GM12875 (cell line): ENCODE results near the gene DISC1.

Experiments used
- H3K4me3 ChIP-seq: one replicate; pipeline ENCODE4 v1.5.1; 2011; ENCODE audit warnings: low read depth, low read length, control low read depth
- TF ChIP-seq, protein P1 (sequence below): IDR thresholded peaks from 2 replicates; pipeline ENCODE4 v1.5.1; 2011; ENCODE audit warnings: low read depth, mild to moderate bottlenecking, control low read depth, inconsistent platforms, low read length, moderate library complexity, borderline replicate concordance; ENCODE audit not compliant: insufficient read depth

The DISC1 gene

DNA sequence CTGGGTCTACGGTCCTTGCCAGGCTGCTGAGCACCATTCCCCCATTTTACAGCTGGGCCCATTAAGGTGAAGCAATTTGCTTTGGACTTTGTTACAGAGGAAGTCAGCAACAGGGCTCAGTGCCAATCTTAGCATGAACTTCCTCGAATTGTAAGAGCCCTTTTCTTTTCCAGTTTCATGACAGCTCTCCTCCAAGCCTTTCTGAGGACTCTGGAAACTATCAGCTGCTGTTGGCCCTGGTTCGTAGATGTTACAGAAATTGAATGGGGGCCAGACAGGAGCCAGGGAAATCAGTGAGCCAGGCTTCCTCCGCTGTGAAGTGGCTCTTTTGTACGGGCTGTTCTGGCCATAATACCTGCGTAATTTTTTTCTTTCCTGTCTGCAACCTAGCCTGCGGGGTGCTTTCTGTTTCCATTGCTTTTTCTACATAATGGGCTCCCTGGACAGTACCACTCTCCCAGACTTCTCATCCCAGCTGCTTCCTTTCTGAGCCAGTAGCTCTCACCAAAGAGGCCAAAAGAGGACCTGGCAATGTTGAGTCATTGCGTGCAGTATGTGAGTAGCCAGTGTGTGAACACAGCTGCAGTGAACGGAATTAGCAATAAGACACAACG, 386.3 kb downstream of the DISC1 start:
- TF ChIP-seq, protein P1, sequence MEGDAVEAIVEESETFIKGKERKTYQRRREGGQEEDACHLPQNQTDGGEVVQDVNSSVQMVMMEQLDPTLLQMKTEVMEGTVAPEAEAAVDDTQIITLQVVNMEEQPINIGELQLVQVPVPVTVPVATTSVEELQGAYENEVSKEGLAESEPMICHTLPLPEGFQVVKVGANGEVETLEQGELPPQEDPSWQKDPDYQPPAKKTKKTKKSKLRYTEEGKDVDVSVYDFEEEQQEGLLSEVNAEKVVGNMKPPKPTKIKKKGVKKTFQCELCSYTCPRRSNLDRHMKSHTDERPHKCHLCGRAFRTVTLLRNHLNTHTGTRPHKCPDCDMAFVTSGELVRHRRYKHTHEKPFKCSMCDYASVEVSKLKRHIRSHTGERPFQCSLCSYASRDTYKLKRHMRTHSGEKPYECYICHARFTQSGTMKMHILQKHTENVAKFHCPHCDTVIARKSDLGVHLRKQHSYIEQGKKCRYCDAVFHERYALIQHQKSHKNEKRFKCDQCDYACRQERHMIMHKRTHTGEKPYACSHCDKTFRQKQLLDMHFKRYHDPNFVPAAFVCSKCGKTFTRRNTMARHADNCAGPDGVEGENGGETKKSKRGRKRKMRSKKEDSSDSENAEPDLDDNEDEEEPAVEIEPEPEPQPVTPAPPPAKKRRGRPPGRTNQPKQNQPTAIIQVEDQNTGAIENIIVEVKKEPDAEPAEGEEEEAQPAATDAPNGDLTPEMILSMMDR: no peak
- no peak overlapping the region for H3K4me3 ChIP-seq

DNA sequence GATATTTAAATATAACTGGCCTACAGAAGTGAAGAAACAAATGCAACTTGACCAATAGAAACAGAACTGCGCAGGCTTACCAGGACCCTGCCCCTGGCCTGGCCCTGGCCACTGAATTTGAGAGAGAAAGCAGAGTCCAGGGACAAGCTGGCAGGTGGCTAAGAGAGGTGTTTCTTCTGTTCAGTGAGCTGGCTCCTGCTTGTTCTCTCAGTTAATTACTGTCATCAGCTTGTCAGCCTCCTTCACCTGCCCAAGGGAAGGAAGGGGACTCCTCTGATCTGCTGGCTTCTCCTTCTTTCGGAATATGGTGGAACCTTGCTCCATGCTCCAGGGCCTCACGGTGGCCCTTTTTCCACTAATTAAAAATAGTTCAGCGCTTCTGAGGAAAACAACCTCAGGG, 388.4 kb downstream of the DISC1 start:
- TF ChIP-seq, protein P1: no peak
- H3K4me3 ChIP-seq: no peak overlapping the region

GRCh38 chr1:232016616-232017015, 390.0 kb downstream of the DISC1 start:
- TF ChIP-seq, protein P1: no peak
- H3K4me3 ChIP-seq: no peak overlapping the region

DNA sequence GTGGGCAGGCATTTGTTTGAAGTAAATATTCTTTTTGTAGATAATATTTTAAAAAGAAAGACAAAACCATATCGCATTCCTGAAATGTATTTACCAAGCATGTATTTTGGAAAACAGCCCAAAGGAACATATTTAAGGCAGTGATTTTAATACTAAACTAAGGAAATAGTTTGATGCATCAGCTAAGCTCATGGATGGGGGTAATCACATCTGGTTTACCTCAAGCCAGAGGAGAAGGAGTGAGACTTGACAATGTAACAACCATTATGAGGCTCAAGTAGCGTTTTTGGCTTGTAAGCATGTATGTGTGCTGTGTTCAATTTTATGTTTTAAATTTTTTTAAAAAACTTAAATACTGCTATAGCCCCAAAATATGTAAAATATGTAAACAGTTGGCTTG, 390.5 kb downstream of the DISC1 start:
- TF ChIP-seq, protein P1: no peak

GRCh38 chr1:232017759-232018158, 391.2 kb downstream of the DISC1 start:
- H3K4me3 ChIP-seq: no peak overlapping the region
- TF ChIP-seq, protein P1: no peak

More for the DNA sequence above, 390.5 kb downstream of the DISC1 start:
- no peak overlapping the region for H3K4me3 ChIP-seq

GRCh38 chr1:232018231-232019025, 391.8 kb downstream of the DISC1 start:
- H3K4me3 ChIP-seq: no peak overlapping the region
- TF ChIP-seq, protein P1: no peak

- TF ChIP-seq, protein P1: no peak
- H3K4me3 ChIP-seq: no peak overlapping the region
Observed at GRCh38 chr1:232019026-232019340, 392.4 kb downstream of the DISC1 start.
